ENCODE results near the gene TRANK1. TPM values are rescaled to one million over a fixed set of nuclear protein-coding genes. Genes with fewer than 3 reads are reported as not detected.

TRANK1 gene
- total and polyA plus RNA-seq, 2 of the 8 experiments (the other 6 are each of a cell fraction or from before 2014, with no cell fraction given) = 2.9 to 8.8 TPM

GRCh38 chr3:36813305-36813704, 131.5 kb downstream of the TRANK1 start (continued):
- TF ChIP-seq CHD7 (IDR thresholded peaks at IDR 0.05; ENCODE audit: insufficient replicate concordance, low read length) (no peak), POLR2AphosphoS5 (IDR thresholded peaks at IDR 0.05; ENCODE audit: low read depth, low read length) (no peak)

Data from H1 (cell line).